Measurements from ENCODE around the gene LPCAT3.

Gene LPCAT3

DNA sequence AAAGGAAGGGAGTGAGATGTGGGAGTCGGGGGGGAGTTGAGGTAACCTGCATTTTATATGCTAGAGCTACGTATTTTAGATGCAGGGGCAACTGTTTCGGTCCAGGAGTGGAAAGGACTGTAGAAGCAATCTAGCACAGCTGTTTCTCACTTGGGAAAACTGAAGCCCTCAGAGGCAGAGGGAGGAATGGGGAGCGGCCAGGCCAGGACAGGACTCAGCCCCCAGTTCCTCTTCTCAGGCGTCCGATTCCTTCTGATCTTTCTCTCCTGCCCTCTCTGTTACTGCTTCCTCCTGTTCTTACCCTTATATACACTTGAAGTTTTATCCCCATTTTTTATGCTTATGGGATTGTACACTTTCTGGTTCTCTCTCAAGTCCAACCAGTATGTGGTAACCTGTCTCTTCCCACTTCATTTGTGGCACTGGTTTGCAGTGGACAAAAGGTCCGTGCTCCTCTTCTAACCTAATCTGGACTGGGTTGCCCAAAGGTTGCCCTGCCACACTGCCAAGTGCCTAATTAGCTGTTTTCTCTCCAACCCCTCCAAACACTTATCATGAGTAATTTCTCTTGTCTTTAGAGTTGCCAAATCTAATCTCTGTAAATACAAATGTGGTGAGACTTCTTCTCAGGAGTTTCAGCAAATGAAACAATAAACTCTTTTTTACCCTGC lies 16.2 kb downstream of the LPCAT3 start:
- in situ Hi-C loops (cut with HindIII; ENCODE audit: low sequenced_read_pairs) = no loop called here

GRCh38 chr12:6998715-6999451 lies 19.4 kb downstream of the LPCAT3 start:
- in situ Hi-C loops (cut with HindIII; ENCODE audit: low sequenced_read_pairs) = no loop called here

DNA sequence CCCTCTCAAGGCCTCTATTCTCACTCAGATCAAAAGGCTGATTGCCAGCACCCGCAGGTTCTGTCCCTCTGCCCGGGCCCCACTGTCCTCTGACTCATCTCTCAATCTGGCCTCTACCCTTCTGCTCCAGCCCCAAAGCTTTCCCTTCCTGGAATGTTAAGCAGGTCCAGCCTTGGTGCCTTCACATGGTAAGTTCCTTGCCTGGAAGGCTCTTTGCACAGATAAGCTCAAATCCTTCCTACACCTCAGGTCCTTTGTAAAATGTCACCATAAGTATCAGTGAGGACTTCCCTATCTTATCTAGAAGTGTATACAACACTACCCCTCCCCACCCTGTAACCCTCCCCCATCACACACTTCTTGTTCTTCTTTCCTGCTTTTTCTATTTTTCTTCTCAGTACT lies 22.2 kb downstream of the LPCAT3 start:
- in situ Hi-C loops (cut with HindIII; ENCODE audit: low sequenced_read_pairs) = no loop called here

DNA sequence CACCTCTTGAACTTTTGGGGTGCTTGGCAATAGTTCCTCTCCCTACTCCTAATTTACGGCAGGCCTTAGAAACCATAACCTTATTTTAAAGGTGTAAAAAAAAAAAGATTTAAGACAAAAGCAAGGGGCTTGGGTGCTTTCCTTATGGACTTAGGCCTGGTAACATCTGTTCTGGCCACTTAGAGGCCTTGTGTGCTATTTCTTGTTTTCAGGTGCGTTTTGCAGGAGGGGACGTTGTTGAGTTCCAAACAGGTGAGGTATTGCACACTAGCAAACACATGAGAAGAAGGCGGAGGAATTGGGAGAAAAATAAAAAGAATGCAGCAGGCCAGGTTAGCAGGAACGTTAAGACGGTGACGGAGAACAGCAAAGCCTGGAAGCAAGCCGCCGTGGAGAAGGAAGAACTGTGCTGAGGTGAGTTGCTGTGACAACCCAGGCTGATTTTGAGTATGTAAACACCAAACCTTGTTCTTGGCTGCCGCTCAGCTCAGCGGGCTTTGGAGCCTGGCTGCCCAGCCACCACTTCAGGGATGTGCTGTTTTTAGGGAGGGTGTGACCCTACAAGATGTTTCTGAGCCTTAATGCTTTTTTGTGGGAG lies 30.2 kb downstream of the LPCAT3 start:
- in situ Hi-C loops (cut with HindIII; ENCODE audit: low sequenced_read_pairs) = no loop called here

GRCh38 chr12:6982532-6982931 lies 35.7 kb downstream of the LPCAT3 start:
- in situ Hi-C loops (cut with HindIII; ENCODE audit: low sequenced_read_pairs) = no loop called here

DNA sequence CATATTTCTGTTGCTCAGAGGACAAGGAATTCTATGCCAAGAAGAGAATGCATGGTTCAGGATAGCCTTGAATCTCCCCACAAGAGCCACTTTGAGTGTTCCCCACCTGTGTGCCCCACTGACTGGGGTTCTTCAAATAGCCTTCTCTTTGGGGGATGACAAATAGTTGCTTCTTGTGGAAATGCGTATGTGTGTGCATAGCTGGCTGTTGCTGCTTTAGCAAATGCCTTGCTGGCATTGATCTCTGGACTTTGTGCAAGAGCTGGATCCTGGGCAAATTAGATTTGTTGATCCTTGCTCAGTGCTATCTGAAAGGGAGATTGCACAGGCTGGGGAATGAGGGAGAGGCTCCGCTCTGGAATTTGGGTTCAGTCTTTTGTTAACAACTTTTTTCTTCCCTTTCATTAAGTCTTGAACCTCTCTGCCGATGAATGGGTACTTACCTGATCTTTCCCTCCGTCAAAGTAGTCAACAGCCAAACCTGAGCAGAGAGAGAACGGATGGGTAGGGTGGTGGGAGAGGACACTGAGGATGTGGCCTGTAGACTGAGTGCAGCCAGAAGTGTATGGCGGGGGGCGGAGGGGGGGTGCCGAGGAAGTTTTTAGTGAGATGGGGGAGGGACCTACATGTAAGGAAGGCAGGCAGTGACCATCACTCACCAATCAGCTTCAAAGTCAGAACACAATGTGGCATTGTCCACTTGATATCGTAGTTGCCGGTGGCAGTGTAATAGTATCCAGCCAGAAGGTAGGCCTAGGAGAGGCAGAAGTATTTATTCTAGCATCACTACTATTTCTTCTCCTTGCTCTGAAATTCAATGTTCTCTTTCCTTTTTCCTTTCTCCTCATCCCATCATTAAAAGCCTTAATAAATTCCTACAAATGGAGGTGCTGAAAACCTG lies 36.9 kb downstream of the LPCAT3 start:
- in situ Hi-C loops (cut with HindIII; ENCODE audit: low sequenced_read_pairs) = no loop called here

DNA sequence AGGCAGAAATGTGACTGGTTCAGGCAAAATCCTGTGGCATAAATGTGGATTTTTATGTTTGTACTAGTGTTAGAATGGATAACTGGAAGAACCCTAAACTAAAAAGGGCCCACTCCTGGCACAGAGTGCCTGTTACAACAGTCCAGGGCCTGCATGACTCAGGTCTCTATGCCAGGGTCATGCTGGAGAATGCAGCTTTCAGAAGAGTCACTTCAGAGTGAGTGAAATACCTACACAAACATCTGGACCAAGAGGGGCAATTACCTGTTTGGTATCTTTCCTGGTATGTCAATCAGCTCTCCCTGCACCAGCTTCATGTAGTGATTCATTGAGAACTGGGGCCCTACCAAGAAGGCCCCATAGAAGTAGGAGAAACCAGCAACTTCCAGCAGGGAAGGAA lies 37.5 kb downstream of the LPCAT3 start:
- in situ Hi-C loops (cut with HindIII; ENCODE audit: low sequenced_read_pairs) = no loop called here

- in situ Hi-C loops (cut with HindIII; ENCODE audit: low sequenced_read_pairs) = no loop called here
Measured at GRCh38 chr12:6980075-6980474, 38.2 kb downstream of the LPCAT3 start.

DNA sequence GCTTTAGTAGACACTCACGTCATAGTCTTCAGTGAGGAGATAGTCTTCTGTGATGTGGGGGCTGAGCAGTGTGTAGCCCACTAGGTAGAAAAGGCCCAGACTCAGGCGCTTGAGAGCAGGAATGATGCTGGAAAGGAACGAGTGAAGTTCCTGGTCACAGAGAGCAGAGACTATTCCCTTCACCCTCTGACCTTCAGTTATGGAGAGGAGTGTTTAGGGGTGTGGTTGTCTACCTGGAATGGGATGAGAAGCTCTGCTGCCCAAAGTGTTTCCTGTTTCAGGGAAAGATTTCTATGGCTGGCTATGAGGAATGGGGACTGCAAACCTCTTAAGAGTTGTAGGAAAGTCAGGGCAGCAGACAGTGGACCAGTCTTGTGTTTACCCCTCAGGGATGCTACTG lies 38.8 kb downstream of the LPCAT3 start:
- in situ Hi-C loops (cut with HindIII; ENCODE audit: low sequenced_read_pairs) = no loop called here

DNA sequence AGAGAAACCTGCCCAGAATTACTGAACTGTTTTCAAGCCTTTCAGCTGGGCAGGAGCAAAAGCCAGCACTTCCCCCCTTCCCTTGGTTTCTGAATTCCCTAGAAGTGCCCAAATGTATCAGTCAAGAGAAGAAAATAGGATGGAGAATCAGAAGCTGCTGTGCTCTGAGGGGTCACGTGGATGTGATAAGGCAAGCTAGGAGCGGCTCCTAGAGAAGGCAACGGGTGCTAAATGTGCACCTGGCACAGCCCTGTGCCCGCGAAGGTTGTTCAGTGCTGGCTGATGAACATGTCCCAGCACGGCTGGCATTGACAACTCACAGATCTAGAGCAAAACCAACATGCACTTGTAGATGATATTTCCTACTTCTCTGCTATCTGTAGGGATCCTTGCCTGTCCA lies 39.3 kb downstream of the LPCAT3 start:
- in situ Hi-C loops (cut with HindIII; ENCODE audit: low sequenced_read_pairs) = no loop called here

- in situ Hi-C loops (cut with HindIII; ENCODE audit: low sequenced_read_pairs) = no loop called here
Measured at GRCh38 chr12:6978611-6979011, 39.7 kb downstream of the LPCAT3 start.

DNA sequence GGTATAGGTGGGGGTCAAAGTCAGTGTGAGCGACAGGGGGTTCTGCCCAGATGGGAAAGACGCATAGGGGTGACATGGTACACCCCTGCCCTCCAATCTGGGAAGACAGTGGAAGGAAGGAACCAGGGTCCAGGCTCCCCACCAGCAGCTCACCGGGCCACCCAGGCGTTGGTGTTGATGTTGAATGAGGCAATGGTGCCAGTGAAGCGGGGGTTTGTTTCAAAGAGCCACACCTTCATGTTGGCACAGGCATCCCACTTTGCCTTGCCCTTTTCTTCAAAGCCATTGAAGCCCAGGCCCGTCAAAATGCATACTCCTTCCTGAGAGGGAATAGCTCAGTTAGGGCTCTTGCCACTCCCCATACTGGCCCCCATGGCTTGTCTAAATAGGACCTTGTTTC lies 40.1 kb downstream of the LPCAT3 start:
- in situ Hi-C loops (cut with HindIII; ENCODE audit: low sequenced_read_pairs) = no loop called here

GRCh38 chr12:6977653-6978052 lies 40.6 kb downstream of the LPCAT3 start:
- in situ Hi-C loops (cut with HindIII; ENCODE audit: low sequenced_read_pairs) = no loop called here

- in situ Hi-C loops (cut with HindIII; ENCODE audit: low sequenced_read_pairs) = no loop called here
Measured at GRCh38 chr12:6975297-6976032, 42.8 kb downstream of the LPCAT3 start.

- in situ Hi-C loops (cut with HindIII; ENCODE audit: low sequenced_read_pairs) = no loop called here
Measured at GRCh38 chr12:6974180-6974579, 44.1 kb downstream of the LPCAT3 start.

GRCh38 chr12:6970096-6970527 lies 48.2 kb downstream of the LPCAT3 start:
- in situ Hi-C loops (cut with HindIII; ENCODE audit: low sequenced_read_pairs) = no loop called here

DNA sequence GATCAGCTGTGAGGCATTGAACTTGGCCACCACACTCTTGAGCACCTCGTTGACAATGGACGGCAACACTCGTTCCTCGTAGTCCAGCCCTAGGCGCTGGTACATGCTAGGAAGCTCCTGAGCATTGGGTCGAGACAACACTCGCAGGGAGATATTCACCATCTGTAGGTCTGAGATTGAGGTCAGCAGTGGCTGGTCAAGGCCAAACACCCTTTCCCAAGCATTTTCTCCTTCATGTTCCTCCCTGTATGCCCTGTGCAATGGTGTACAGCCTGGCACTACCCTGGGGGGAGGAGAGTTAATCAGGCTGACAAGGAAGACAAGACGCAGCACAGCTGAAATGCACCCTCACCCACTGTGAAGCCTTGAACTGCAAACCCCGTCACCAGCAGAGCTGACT lies 49.9 kb downstream of the LPCAT3 start:
- in situ Hi-C loops (cut with HindIII; ENCODE audit: low sequenced_read_pairs) = no loop called here

DNA sequence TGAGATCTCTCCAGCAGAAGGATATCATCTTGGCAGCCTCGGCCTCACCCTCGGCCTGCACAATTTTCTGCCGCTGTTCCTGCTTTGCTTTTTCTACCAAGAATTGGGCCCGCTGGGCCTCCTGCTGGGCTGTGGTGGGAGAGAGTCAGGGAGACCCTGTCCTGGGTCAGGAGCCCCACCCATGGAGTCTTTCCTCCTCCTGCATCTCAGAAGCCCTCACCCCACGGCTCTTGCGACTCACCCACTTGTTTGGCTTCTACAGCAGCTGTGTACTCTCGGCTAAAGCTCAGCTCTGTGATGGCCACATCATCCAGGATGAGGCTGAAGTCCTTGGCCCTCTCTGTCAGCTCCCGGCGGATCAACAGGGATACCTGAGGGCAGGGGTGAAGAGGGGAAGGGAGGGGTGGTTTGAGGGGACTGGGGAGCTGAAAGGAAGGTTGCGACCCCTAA lies 50.6 kb downstream of the LPCAT3 start:
- in situ Hi-C loops (cut with HindIII; ENCODE audit: low sequenced_read_pairs) = no loop called here

GRCh38 chr12:6966351-6966750 lies 51.9 kb downstream of the LPCAT3 start:
- in situ Hi-C loops (cut with HindIII; ENCODE audit: low sequenced_read_pairs) = no loop called here

GRCh38 chr12:6965714-6966113 lies 52.6 kb downstream of the LPCAT3 start:
- in situ Hi-C loops (cut with HindIII; ENCODE audit: low sequenced_read_pairs) = no loop called here

Data from DLD1 (cell line).